ENCODE results near the gene TIMP2.

GRCh38 chr17:78859051-78859450 is 66.1 kb downstream of the TIMP2 start:
- TF ChIP-seq CTCF (conservative IDR thresholded peaks at IDR 0.05; ENCODE audit: low read depth, low read length) (no peak), USF2 (IDR thresholded peaks at IDR 0.05; ENCODE audit: low read depth, low read length) (no peak), POLR2A (IDR thresholded peaks at IDR 0.05; ENCODE audit: low read depth, low read length) (no peak), RCOR1 (IDR thresholded peaks at IDR 0.05; ENCODE audit: insufficient replicate concordance, low read length) (no peak), SMC3 (IDR thresholded peaks at IDR 0.05; ENCODE audit: low read depth, low read length) (no peak), RAD21 (IDR thresholded peaks at IDR 0.05; ENCODE audit: low read length) (no peak), MXI1 (IDR thresholded peaks at IDR 0.05; ENCODE audit: borderline replicate concordance, low read depth, low read length) (no peak), BHLHE40 (IDR thresholded peaks at IDR 0.05; ENCODE audit: low read depth, low read length) (no peak), CEBPB (IDR thresholded peaks at IDR 0.05; ENCODE audit: low read depth, low read length) (no peak), NFE2L2 (IDR thresholded peaks at IDR 0.05; ENCODE audit: low read depth, low read length) (no peak), RFX5 (IDR thresholded peaks at IDR 0.05; ENCODE audit: low read depth, low read length) (no peak), MAFK (IDR thresholded peaks at IDR 0.05; ENCODE audit: low read depth, low read length) (no peak)
